ENCODE measurements around the gene ZNF57.
"Not testable (repeated sequence)": the region's sequence is repeated elsewhere in the genome, so short reads cannot be mapped to it uniquely, and the experiment has no call there.

Gene ZNF57

DNA sequence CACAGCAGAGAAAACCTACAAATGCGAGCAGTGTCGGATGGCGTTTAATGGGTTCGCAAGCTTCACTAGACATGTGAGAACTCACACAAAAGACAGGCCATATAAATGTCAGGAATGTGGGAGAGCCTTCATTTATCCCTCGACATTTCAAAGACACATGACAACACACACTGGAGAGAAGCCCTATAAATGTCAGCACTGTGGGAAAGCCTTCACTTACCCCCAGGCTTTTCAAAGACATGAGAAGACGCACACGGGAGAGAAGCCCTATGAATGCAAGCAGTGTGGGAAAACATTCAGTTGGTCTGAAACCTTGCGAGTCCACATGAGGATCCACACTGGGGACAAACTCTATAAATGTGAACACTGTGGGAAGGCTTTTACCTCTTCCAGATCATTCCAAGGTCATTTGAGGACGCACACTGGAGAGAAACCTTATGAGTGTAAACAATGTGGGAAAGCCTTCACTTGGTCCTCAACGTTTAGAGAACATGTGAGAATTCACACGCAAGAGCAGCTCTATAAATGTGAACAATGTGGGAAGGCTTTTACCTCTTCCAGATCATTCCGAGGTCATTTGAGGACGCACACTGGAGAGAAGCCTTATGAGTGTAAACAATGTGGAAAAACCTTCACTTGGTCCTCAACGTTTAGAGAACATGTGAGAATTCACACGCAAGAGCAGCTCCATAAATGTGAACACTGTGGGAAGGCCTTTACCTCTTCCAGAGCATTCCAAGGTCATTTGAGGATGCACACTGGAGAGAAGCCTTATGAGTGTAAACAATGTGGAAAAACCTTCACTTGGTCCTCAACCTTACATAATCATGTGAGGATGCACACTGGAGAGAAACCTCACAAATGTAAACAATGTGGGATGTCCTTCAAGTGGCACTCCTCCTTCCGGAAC lies 16.8 kb downstream of the ZNF57 start:
- in situ Hi-C loops (cut with MboI; ENCODE audit: low sequenced_read_pairs), result no loop called here
- Histone ChIP-seq H3K27me3 (ENCODE audit: low read depth) (no peaks in the 10 kb centered on the region), H3K36me3 (replicated peaks) (peaks cover 47% of the 10 kb centered on the region), H3K4me3 (no peak overlapping the region), H3K9me3 (peaks cover 39% of the 10 kb centered on the region), H3K4me1 (no peaks in the 10 kb centered on the region)
- no peak for DNase-seq (ENCODE audit: low spot score in 2 of 2)

DNA sequence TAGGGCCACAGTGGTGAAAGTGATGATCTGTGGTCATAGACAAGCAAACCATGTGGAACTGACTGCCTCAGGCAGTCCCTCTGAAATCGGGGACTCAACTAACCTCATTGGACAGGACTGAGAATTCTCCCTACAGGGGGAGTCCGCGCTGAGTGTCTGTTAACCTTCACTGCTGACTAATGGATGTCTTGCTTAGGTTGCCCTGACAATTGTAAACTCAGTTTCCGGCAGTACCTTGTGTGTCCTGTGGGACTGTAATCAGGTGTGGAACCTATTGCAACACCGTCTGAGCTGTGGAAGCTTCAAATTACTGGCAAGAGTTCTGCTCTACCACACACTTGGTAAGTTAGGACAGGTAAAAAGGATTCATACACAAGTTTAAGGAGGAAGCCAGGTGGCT lies 22.3 kb downstream of the ZNF57 start:
- Histone ChIP-seq H3K36me3 (replicated peaks) (peaks cover 16% of the 10 kb centered on the region), H3K4me3 (no peak overlapping the region), H3K4me1 (no peaks in the 10 kb centered on the region), H3K27me3 (ENCODE audit: low read depth) (no peaks in the 10 kb centered on the region), H3K9me3 (0 out of 2 replicates have a peak, but pooled peaks cover 5% of the 10 kb centered on the region)
- no peak for DNase-seq (ENCODE audit: low spot score in 2 of 2)
- in situ Hi-C loops (cut with MboI; ENCODE audit: low sequenced_read_pairs), result no loop called here

DNA sequence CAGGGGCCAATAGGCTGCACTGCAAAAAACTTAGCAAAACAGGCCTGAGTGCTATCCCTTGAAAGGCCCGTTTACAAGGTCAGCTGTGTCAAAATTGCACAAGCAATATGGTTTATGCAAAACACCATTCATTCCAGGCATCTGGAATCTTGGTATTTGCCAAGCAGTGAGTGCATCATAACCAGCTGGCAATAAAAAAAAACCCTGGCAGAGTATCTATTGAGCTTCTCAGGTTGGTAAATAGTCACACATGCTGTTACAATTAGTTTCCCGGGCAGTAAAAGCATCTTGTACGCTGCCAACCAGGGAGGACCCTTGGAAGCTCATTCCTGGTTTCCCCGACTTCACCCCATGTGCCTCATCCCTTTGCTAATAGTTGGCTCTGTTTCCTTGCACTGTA lies 22.8 kb downstream of the ZNF57 start:
- Histone ChIP-seq H3K27me3 (ENCODE audit: low read depth) (no peaks in the 10 kb centered on the region), H3K36me3 (replicated peaks) (peaks cover 12% of the 10 kb centered on the region), H3K4me3 (no peak overlapping the region), H3K4me1 (no peaks in the 10 kb centered on the region), H3K9me3 (0 out of 2 replicates have a peak, but pooled peaks cover 5% of the 10 kb centered on the region)
- in situ Hi-C loops (cut with MboI; ENCODE audit: low sequenced_read_pairs), result no loop called here
- no peak for DNase-seq (ENCODE audit: low spot score in 2 of 2)

DNA sequence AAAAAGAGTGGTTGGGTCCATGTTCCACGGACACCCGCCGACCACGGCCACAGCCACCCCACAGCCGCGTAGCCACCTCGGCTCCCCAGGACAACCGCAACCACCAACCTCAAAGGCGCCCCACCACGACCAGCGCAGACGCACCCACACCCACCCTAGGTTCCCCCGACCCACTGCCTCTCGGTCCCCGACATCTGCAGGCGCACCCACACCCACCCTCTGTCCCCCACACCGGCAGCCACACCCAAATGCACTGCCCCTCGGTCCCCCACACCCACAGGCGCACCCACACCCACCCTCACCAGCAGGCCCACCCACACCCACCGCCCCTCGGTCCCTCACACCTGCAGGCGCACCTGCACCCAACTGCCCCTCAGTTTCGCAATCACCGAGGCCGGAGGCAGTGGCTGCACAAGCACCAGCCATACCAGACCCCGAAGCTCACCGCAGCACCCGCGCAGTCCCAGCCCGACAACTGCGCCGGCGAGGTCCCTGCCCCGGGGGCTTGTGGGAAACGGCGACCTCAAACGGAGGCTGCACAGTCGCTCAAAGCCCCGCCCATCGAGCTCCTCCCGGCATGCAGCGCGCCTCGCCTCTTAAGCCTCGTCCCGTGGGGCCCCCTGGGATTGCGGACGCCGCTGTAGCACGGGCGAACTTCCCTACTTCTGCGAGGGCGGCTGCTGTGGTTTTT lies 25.8 kb downstream of the ZNF57 start:
- in situ Hi-C loops (cut with MboI; ENCODE audit: low sequenced_read_pairs), result no loop called here
- Histone ChIP-seq H3K9me3 (no peaks in the 10 kb centered on the region), H3K27me3 (ENCODE audit: low read depth) (no peaks in the 10 kb centered on the region), H3K4me1 (no peaks in the 10 kb centered on the region), H3K4me3 (no peak overlapping the region), H3K36me3 (replicated peaks) (no peaks in the 10 kb centered on the region; the same call in 1 of the 2 replicates)
- no peak for DNase-seq (ENCODE audit: low spot score in 2 of 2)

DNA sequence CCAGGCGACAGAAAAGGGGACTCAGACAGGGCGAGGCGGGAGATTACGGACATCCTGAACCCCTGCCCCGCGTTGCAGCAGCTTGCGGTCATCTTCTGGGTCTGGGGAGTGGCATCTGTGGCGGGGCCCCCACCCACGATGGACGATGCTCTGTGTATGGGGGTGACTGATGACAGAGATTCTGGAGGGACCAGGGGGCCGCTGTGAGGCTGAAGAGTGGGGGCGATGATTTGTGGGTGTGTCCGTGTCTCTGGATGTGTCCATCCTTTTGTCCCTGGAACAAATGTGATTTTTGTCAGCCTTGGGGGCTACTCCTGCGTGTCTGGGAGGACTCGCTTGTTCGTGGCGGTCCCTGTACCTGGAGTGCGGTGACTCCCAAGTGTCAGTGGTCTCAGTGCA lies 26.3 kb downstream of the ZNF57 start:
- 0 out of 2 replicates have a peak, but pooled peaks cover under 1% of the 10 kb centered on the region for H3K9me3 ChIP-seq
- H3K27me3 ChIP-seq (ENCODE audit: low read depth), result no peaks in the 10 kb centered on the region
- H3K36me3 ChIP-seq (replicated peaks), result no peaks in the 10 kb centered on the region; the same call in 1 of the 2 replicates
- in situ Hi-C loops (cut with MboI; ENCODE audit: low sequenced_read_pairs), result no loop called here
- no peak overlapping the region for H3K4me3 ChIP-seq
- H3K4me1 ChIP-seq, result no peaks in the 10 kb centered on the region
- no peak for DNase-seq (ENCODE audit: low spot score in 2 of 2)

DNA sequence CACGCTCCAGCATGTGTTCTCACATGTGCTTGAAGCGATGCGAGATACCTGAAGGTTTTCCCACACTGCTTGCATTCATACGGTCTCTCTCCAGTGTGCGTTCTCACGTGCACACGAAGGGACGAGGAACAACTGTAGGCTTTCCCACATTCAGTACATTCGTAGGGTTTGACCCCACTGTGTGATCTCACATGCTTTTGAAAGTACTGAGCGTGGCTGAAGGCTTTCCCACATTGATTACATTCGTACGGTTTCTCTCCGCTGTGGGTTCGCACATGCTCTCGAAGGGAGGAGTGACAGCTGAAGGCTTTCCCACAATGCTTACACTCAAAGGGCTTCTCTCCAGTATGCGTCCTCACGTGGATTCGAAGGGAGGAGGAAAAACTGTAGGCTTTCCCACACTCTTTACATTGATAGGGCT lies 32.8 kb downstream of the ZNF57 start:
- Histone ChIP-seq H3K36me3 (replicated peaks) (peaks cover 39% of the 10 kb centered on the region), H3K4me3 (no peak overlapping the region), H3K4me1 (no peaks in the 10 kb centered on the region), H3K27me3 (ENCODE audit: low read depth) (no peaks in the 10 kb centered on the region), H3K9me3 (peaks cover 30% of the 10 kb centered on the region)
- DNase-seq (ENCODE audit: low spot score in 2 of 2), result no peak
- in situ Hi-C loops (cut with MboI; ENCODE audit: low sequenced_read_pairs), result loop anchor here (10.0 kb wide), 1 partner anchor 99 kb away; no protein-coding TSS in a partner anchor

DNA sequence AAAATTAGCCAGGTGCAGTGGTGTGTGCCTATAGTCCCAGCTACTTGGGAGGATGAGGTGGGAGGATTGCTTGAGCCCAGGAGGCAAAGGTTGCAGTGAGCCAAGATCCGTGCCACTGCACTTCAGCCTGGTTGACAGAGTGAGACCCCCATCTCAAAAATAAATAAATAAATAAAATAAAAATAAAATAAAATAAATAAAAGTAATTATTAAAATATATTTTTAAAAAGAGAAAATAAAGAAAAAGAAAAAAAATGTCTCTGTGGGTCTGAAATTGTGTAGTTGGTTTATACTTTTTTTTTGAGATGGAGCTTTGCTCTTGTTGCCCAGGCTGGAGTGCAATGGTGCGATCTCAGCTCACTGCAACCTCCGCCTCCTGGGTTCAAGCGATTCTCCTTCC lies 35.1 kb downstream of the ZNF57 start:
- not testable (repeated sequence) for H3K27me3 ChIP-seq (ENCODE audit: low read depth); H3K4me1 ChIP-seq; H3K4me3 ChIP-seq; DNase-seq (ENCODE audit: low spot score in 2 of 2)
- Histone ChIP-seq H3K36me3 (replicated peaks) (peaks cover 45% of the 10 kb centered on the region), H3K9me3 (peaks cover 30% of the 10 kb centered on the region)
- in situ Hi-C loops (cut with MboI; ENCODE audit: low sequenced_read_pairs), result loop anchor here (10.0 kb wide), 1 partner anchor 101 kb away; no protein-coding TSS in a partner anchor

DNA sequence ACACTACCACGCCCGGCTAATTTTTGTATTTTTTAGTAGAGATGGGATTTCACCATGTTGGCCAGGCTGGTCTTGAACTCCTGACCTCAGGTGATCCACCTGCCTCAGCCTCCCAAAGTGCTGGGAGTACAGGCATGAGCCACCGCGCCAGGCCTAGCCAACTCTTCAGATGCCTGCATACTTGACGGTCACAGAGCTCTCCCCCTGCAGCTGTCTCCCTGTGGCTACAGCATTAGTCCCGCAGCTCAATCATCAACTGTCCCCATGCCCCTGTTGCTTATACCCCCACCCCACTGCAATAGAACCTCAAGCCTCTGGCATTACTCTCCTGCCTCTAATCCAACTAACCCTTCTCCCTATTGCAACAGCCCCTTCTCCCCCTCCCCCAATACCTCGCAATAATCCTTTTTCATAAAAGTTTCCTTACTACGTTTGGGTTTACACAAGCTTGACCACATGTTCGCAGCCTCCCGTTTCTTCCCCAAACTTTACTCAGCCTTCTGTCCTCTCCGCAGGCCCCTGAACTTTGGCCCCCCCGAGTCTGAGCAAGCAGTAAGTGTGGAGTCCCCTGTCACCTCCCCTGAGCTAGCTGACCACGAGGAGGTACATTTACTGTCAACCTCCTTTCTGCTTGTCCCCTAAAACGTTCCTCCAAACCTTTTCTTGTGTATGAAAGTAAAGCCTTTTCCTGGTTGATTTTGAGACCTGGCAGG lies 42.4 kb downstream of the ZNF57 start:
- H3K4me1 ChIP-seq, result peaks cover 2% of the 10 kb centered on the region; the same call in 1 of the 2 replicates
- H3K4me3 ChIP-seq, result no peak overlapping the region
- H3K36me3 ChIP-seq (replicated peaks), result peaks cover 10% of the 10 kb centered on the region
- no peaks in the 10 kb centered on the region for H3K27me3 ChIP-seq (ENCODE audit: low read depth)
- no peaks in the 10 kb centered on the region for H3K9me3 ChIP-seq
- in situ Hi-C loops (cut with MboI; ENCODE audit: low sequenced_read_pairs), result no loop called here
- no peak for DNase-seq (ENCODE audit: low spot score in 2 of 2)

DNA sequence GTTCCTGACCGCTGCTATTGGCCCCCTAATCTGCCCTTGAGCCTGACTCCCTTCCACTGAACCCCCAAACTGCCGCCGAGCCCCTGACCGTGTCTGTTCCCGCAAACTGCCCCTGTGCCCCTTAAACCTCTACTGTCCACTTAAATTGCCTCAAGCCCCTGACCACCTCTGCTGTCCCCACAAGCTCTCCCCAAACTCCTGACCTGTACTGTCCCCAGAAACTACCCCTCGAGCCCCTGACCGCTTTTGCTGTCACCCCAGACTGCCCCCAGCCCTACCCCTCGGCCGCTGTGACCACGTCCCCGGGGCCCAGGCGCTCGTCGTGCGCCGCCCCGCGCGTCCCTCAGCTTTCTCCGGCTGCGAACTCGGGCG lies 43.7 kb downstream of the ZNF57 start:
- H3K4me3 ChIP-seq, result peak overlapping the region; percentile 90
- no peaks in the 10 kb centered on the region for H3K9me3 ChIP-seq
- in situ Hi-C loops (cut with MboI; ENCODE audit: low sequenced_read_pairs), result no loop called here
- DNase-seq (ENCODE audit: low spot score in 2 of 2), result no peak
- H3K36me3 ChIP-seq (replicated peaks), result peaks cover 1% of the 10 kb centered on the region
- H3K27me3 ChIP-seq (ENCODE audit: low read depth), result no peaks in the 10 kb centered on the region
- H3K4me1 ChIP-seq, result peaks cover 4% of the 10 kb centered on the region

DNA sequence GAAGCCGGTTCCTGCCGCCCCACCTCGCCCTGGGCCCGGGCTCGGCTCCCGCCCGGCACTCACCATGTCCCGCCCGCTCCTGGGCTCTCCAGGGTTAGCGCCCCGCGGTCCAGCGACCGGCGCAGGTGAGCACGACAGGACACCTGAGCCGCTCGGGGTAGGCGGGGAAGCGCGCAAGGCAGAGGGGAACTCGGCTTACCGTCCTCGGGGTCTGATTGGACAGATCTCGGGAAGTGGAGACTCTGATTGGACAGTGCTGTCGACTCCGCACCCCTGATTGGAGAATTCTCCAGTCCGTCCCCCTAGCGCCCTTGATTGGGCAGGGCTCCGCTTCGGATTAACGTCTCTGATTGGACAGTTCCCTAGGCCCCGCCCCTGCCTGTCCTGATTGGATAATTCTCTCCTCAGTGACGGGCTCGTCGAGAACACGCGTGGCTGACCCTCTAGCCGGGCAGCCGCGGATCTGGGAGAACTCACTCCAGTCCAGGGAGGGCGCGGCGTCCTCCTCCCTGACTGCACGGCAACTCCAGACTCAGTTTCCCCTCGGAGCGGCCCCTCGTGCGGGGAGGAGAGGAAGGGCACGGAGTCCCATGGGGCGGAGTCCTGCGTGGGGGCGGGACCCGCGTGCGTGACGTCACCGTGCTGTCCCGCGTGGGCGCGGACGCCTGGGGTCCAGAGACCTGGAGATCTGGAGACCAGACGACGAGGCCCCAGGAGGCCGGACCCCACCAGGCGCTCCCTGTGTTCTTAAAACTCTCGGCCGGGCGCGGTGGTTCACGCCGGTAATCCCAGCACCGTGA lies 44.2 kb downstream of the ZNF57 start, which contains the start of gene ZNF77:
TSS of gene ZNF77 (minus strand) at position 197 of the 800 bp plus-strand sequence. CDS start at position 66, 131 bp downstream.
- peak; percentile 96 to 99 for DNase-seq (ENCODE audit: low spot score in 2 of 2)
- Histone ChIP-seq H3K36me3 (replicated peaks) (no peaks in the 10 kb centered on the region; the same call in 1 of the 2 replicates), H3K4me1 (peaks cover 9% of the 10 kb centered on the region), H3K4me3 (peak within 1 kb of the TSS; percentile 90), H3K9me3 (no peaks in the 10 kb centered on the region), H3K27me3 (ENCODE audit: low read depth) (no peaks in the 10 kb centered on the region)
- in situ Hi-C loops (cut with MboI; ENCODE audit: low sequenced_read_pairs), result no loop called here

DNA sequence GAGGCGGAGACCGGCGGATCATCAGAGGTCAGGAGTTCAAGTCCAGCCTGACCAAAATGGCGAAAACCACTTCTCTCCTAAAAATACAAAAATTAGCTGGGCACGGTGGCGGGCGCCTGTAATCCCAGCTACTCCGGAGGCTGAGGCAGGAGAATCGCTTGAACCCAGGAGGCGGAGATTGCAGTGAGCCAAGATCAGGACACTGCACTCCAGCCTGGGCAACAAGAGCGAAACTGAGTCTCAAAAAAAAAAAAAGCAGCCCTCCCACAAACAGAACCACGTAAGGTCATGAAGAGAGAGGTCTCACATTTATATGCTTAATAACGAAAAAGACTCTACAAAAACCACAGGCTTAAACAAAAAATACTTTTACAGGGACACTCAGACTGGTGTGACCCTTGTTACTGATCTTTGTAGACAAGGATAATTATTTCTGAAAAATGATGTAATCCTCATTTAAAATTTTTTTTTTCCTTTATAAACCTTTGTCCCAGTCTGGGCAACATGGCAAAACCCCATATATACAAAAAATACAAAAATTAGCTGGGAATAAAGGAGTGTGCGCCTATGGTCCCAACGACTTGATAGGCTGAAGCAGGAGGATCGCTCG lies 45.0 kb downstream of the ZNF57 start:
- peaks cover 9% of the 10 kb centered on the region for H3K4me1 ChIP-seq
- in situ Hi-C loops (cut with MboI; ENCODE audit: low sequenced_read_pairs), result no loop called here
- no peaks in the 10 kb centered on the region for H3K9me3 ChIP-seq
- DNase-seq (ENCODE audit: low spot score in 2 of 2), result no peak
- H3K36me3 ChIP-seq (replicated peaks), result peaks cover 3% of the 10 kb centered on the region; the same call in 1 of the 2 replicates
- no peaks in the 10 kb centered on the region for H3K27me3 ChIP-seq (ENCODE audit: low read depth)
- peak overlapping the region; percentile 90 for H3K4me3 ChIP-seq

DNA sequence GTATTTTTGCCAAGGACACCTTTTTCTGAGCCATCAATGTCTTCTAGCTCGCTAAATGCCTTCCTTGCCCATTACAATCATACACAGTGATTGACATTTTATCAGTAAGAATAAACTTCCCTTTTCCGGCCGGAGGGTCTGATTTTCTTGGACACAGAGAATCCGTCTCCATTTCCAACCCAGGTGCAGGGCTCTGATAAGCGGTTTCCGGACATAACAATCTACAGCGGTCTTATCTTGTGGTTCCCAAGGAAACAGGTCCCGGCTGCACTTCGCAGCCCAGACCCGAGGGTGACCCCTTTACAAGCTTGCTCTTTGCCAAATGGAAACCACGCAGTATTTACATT lies 49.2 kb downstream of the ZNF57 start:
- Histone ChIP-seq H3K36me3 (replicated peaks) (peaks cover 3% of the 10 kb centered on the region; the same call in 1 of the 2 replicates), H3K4me3 (peak overlapping the region; percentile 82), H3K4me1 (peaks cover 9% of the 10 kb centered on the region), H3K9me3 (no peaks in the 10 kb centered on the region), H3K27me3 (ENCODE audit: low read depth) (no peaks in the 10 kb centered on the region)
- peak; percentile 13 to 14 for DNase-seq (ENCODE audit: low spot score in 2 of 2)
- in situ Hi-C loops (cut with MboI; ENCODE audit: low sequenced_read_pairs), result loop anchor here (10.0 kb wide), 1 partner anchor 215 kb away; no protein-coding TSS in a partner anchor
